Mesendoderm (in vitro differentiated cells): Measurements from ENCODE around the gene DROSHA.

ENCODE experiments used
- DNase-seq: peaks from one replicate; pipeline ENCODE4 v3.0.0; 2013
- H2AK5ac ChIP-seq: 2 replicates; pipeline ENCODE4 v1.6.1; 2013; ENCODE audit warnings: low read length, inconsistent platforms
- H2BK120ac ChIP-seq: 2 replicates; pipeline ENCODE4 v1.6.1; 2013; ENCODE audit warnings: low read depth, mild to moderate bottlenecking, low read length, moderate library complexity, mixed read lengths
- H2BK15ac ChIP-seq: replicated peaks from 2 replicates; pipeline ENCODE4 v1.6.1; 2013; ENCODE audit warnings: low read depth, mild to moderate bottlenecking, moderate library complexity
- H2BK5ac ChIP-seq: 2 replicates; pipeline ENCODE4 v1.6.1; 2013; ENCODE audit warnings: low read length, inconsistent platforms
- H3K18ac ChIP-seq: 2 replicates; pipeline ENCODE4 v1.6.1; 2013; ENCODE audit warnings: mild to moderate bottlenecking, low read length, mixed read lengths
- H3K23ac ChIP-seq: one replicate; pipeline ENCODE4 v1.6.1; 2013; ENCODE audit warnings: low read length
- H3K27ac ChIP-seq: 2 replicates; pipeline ENCODE4 v1.5.1; 2013; ENCODE audit warnings: low read depth, mild to moderate bottlenecking, inconsistent platforms, low read length, moderate library complexity
- H3K27me3 ChIP-seq: 2 replicates; pipeline ENCODE4 v1.6.1; 2013; ENCODE audit warnings: low read length, control low read depth, mild to moderate bottlenecking, inconsistent platforms; ENCODE audit not compliant: insufficient read depth, poor library complexity
- H3K36me3 ChIP-seq: 2 replicates; pipeline ENCODE4 v1.6.1; 2013; ENCODE audit warnings: low read length, inconsistent platforms; ENCODE audit not compliant: control insufficient read depth, insufficient read depth
- H3K4ac ChIP-seq: one replicate; pipeline ENCODE4 v1.6.1; 2013; ENCODE audit warnings: low read depth, mild to moderate bottlenecking, low read length, moderate library complexity
- H3K4me1 ChIP-seq: 2 replicates; pipeline ENCODE4 v1.6.1; 2013; ENCODE audit warnings: low read depth, low read length, inconsistent platforms; ENCODE audit not compliant: control insufficient read depth
- H3K4me2 ChIP-seq: 2 replicates; pipeline ENCODE4 v1.6.1; 2013; ENCODE audit warnings: low read length
- H3K4me3 ChIP-seq: 2 replicates; pipeline ENCODE4 v1.5.1; 2013; ENCODE audit warnings: mild to moderate bottlenecking, low read length
- H3K56ac ChIP-seq: one replicate; pipeline ENCODE4 v1.6.1; 2013; ENCODE audit warnings: low read length
- H3K79me1 ChIP-seq: 2 replicates; pipeline ENCODE4 v1.6.1; 2013; ENCODE audit warnings: low read length, inconsistent platforms
- H3K79me2 ChIP-seq: 2 replicates; pipeline ENCODE4 v1.6.1; 2013; ENCODE audit warnings: mild to moderate bottlenecking, low read length; ENCODE audit not compliant: control insufficient read depth, insufficient read depth
- H3K9ac ChIP-seq: 2 replicates; pipeline ENCODE4 v1.6.1; 2013; ENCODE audit warnings: low read length, inconsistent platforms
- H4K5ac ChIP-seq: one replicate; pipeline ENCODE4 v1.6.1; 2013; ENCODE audit warnings: low read length
- H4K8ac ChIP-seq: one replicate; pipeline ENCODE4 v1.6.1; 2013; ENCODE audit warnings: low read depth, mild to moderate bottlenecking, control low read depth, low read length, moderate library complexity
- WGBS: extraction: QIAGEN DNeasy Blood & Tissue Kit; methylation state at CpG from one replicate; pipeline ENCODE4 v1.1.7; 2013; ENCODE audit warnings: low lambda C conversion rate, missing lambda C conversion rate; ENCODE audit not compliant: insufficient coverage; ENCODE audit errors: extremely low coverage; 5-methylcytosine and 5-hydroxymethylcytosine counted together

Gene DROSHA

GRCh38 chr5:31537349-31537748 is 5.5 kb upstream of the DROSHA start:
- Histone ChIP-seq H3K36me3 (peaks cover 1% of the 10 kb centered on the region), H4K8ac (no peak overlapping the region), H3K18ac (no peak overlapping the region), H2BK5ac (no peak overlapping the region), H3K9ac (no peak overlapping the region), H2BK15ac (no peak overlapping the region), H3K4me3 (no peak overlapping the region), H3K79me1 (peaks cover 8% of the 10 kb centered on the region), H3K4me2 (no peak overlapping the region), H3K79me2 (peaks cover 8% of the 10 kb centered on the region), H2AK5ac (no peak overlapping the region), H3K27ac (no peak overlapping the region), H3K23ac (no peak overlapping the region), H3K4ac (no peak overlapping the region), H3K4me1 (no peaks in the 10 kb centered on the region), H3K56ac (no peak overlapping the region), H4K5ac (no peak overlapping the region), H2BK120ac (no peak overlapping the region), H3K27me3 (no peaks in the 10 kb centered on the region)
- DNase-seq = no peak

GRCh38 chr5:31536873-31537272 is 5.0 kb upstream of the DROSHA start:
- Histone ChIP-seq H2BK120ac (no peak overlapping the region), H3K23ac (no peak overlapping the region), H3K9ac (no peak overlapping the region), H3K4me3 (no peak overlapping the region), H4K5ac (no peak overlapping the region), H3K18ac (no peak overlapping the region), H2BK15ac (no peak overlapping the region), H3K27me3 (no peaks in the 10 kb centered on the region), H3K56ac (no peak overlapping the region), H4K8ac (no peak overlapping the region), H3K27ac (no peak overlapping the region), H3K4me2 (no peak overlapping the region), H3K79me1 (peaks cover 8% of the 10 kb centered on the region), H2AK5ac (no peak overlapping the region), H2BK5ac (no peak overlapping the region), H3K4ac (no peak overlapping the region), H3K36me3 (peaks cover 1% of the 10 kb centered on the region), H3K4me1 (no peaks in the 10 kb centered on the region), H3K79me2 (peaks cover 8% of the 10 kb centered on the region)
- no peak for DNase-seq
- no CpG with 5 or more reads among the region's 3 CpGs for WGBS

GRCh38 chr5:31534527-31535046 is 2.7 kb upstream of the DROSHA start:
- H4K5ac ChIP-seq = no peak overlapping the region
- H4K8ac ChIP-seq = no peak overlapping the region
- H3K4me2 ChIP-seq = no peak overlapping the region
- WGBS = no CpG with 5 or more reads among the region's 1 CpG
- no peaks in the 10 kb centered on the region for H3K27me3 ChIP-seq
- peaks cover 1% of the 10 kb centered on the region for H3K36me3 ChIP-seq
- no peak overlapping the region for H3K56ac ChIP-seq
- H2AK5ac ChIP-seq = no peak overlapping the region
- H2BK5ac ChIP-seq = no peak overlapping the region
- no peak overlapping the region for H2BK120ac ChIP-seq
- H3K23ac ChIP-seq = no peak overlapping the region
- no peak overlapping the region for H3K4ac ChIP-seq
- peaks cover 25% of the 10 kb centered on the region for H3K79me2 ChIP-seq
- no peak for DNase-seq
- no peak overlapping the region for H3K9ac ChIP-seq
- peaks cover 4% of the 10 kb centered on the region for H3K4me1 ChIP-seq
- H2BK15ac ChIP-seq = no peak overlapping the region
- no peak overlapping the region for H3K18ac ChIP-seq
- H3K4me3 ChIP-seq = no peak overlapping the region
- peaks cover 21% of the 10 kb centered on the region for H3K79me1 ChIP-seq
- H3K27ac ChIP-seq = no peak overlapping the region

- no peak overlapping the region for H3K27ac ChIP-seq
- no peak for DNase-seq
- peak overlapping the region; percentile 77 for H3K18ac ChIP-seq
- H3K4ac ChIP-seq = peak overlapping the region; percentile 93
- no peak overlapping the region for H2BK15ac ChIP-seq
- no peak overlapping the region for H2BK5ac ChIP-seq
- no CpG with 5 or more reads among the region's 13 CpGs for WGBS
- H4K8ac ChIP-seq = peak overlapping the region; percentile 94
- H3K27me3 ChIP-seq = no peaks in the 10 kb centered on the region
- peak overlapping the region; percentile 85 for H3K4me3 ChIP-seq
- peaks cover 25% of the 10 kb centered on the region for H3K79me2 ChIP-seq
- no peak overlapping the region for H2AK5ac ChIP-seq
- no peak overlapping the region for H2BK120ac ChIP-seq
- peaks cover 3% of the 10 kb centered on the region for H3K36me3 ChIP-seq
- H3K79me1 ChIP-seq = peaks cover 25% of the 10 kb centered on the region
- no peak overlapping the region for H4K5ac ChIP-seq
- peak overlapping the region; percentile 42 for H3K4me2 ChIP-seq
- peak overlapping the region; percentile 88 for H3K9ac ChIP-seq
- peaks cover 4% of the 10 kb centered on the region for H3K4me1 ChIP-seq
- no peak overlapping the region for H3K23ac ChIP-seq
- H3K56ac ChIP-seq = peak overlapping the region; percentile 91
Measured at GRCh38 chr5:31531543-31531887, 378 bp downstream of the DROSHA start.

GRCh38 chr5:31530541-31531265 is 1.2 kb downstream of the DROSHA start:
- no CpG with 5 or more reads among the region's 9 CpGs for WGBS
- Histone ChIP-seq H3K23ac (no peak overlapping the region), H3K27ac (no peak overlapping the region), H3K9ac (peak overlapping the region; percentile 88), H3K18ac (no peak overlapping the region), H3K4me3 (peak overlapping the region; percentile 85), H4K8ac (no peak overlapping the region), H3K79me1 (peaks cover 25% of the 10 kb centered on the region), H2BK5ac (no peak overlapping the region), H3K56ac (peak overlapping the region; percentile 91), H2BK15ac (no peak overlapping the region), H2AK5ac (no peak overlapping the region), H2BK120ac (no peak overlapping the region), H3K4me1 (peaks cover 4% of the 10 kb centered on the region), H3K4ac (no peak overlapping the region), H3K36me3 (peaks cover 6% of the 10 kb centered on the region), H3K79me2 (peaks cover 25% of the 10 kb centered on the region), H3K27me3 (no peaks in the 10 kb centered on the region), H4K5ac (no peak overlapping the region), H3K4me2 (peak overlapping the region; percentile 42)
- no peak for DNase-seq

GRCh38 chr5:31523041-31523440 is 8.9 kb downstream of the DROSHA start:
- Histone ChIP-seq H3K4me2 (no peak overlapping the region), H2BK120ac (no peak overlapping the region), H3K4ac (no peak overlapping the region), H2BK5ac (no peak overlapping the region), H3K79me2 (no peaks in the 10 kb centered on the region), H3K18ac (no peak overlapping the region), H2BK15ac (no peak overlapping the region), H3K27me3 (no peaks in the 10 kb centered on the region), H3K27ac (no peak overlapping the region), H3K4me1 (no peaks in the 10 kb centered on the region), H3K4me3 (no peak overlapping the region), H3K56ac (no peak overlapping the region), H3K23ac (no peak overlapping the region), H3K79me1 (peaks cover 8% of the 10 kb centered on the region), H4K5ac (no peak overlapping the region), H2AK5ac (no peak overlapping the region), H3K9ac (no peak overlapping the region), H4K8ac (no peak overlapping the region), H3K36me3 (peaks cover 3% of the 10 kb centered on the region)
- DNase-seq = no peak
- whole genome bisulfite sequencing = no CpG with 5 or more reads among the region's 4 CpGs
